GM15510 (cell line): Measurements from ENCODE around the gene SLC4A2.

ENCODE experiments used
- POLR2A ChIP-seq: IDR thresholded peaks from 3 replicates; pipeline ENCODE4 v1.6.1; 2011; ENCODE audit warnings: borderline replicate concordance; ENCODE audit not compliant: insufficient read length; ENCODE audit errors: extremely low read depth

The SLC4A2 gene

GRCh38 chr7:151088019-151088855, 28.8 kb downstream of the SLC4A2 start:
- TF ChIP-seq POLR2A = no peak

GRCh38 chr7:151088856-151089699, 29.7 kb downstream of the SLC4A2 start:
- no peak for TF ChIP-seq POLR2A

- no peak for TF ChIP-seq POLR2A
Observed at GRCh38 chr7:151089893-151090730, 30.7 kb downstream of the SLC4A2 start.

GRCh38 chr7:151091003-151091402, 31.6 kb downstream of the SLC4A2 start:
- no peak for TF ChIP-seq POLR2A

GRCh38 chr7:151091431-151091830, 32.0 kb downstream of the SLC4A2 start:
- no peak for TF ChIP-seq POLR2A

- TF ChIP-seq POLR2A = no peak
Observed at GRCh38 chr7:151091988-151092387, 32.6 kb downstream of the SLC4A2 start.

GRCh38 chr7:151093748-151094147, 34.4 kb downstream of the SLC4A2 start:
- TF ChIP-seq POLR2A = no peak

- no peak for TF ChIP-seq POLR2A
Observed at GRCh38 chr7:151094675-151095074, 35.3 kb downstream of the SLC4A2 start.

GRCh38 chr7:151095123-151095797, 35.9 kb downstream of the SLC4A2 start:
- no peak for TF ChIP-seq POLR2A

GRCh38 chr7:151095828-151096475, 36.6 kb downstream of the SLC4A2 start:
- TF ChIP-seq POLR2A = no peak

GRCh38 chr7:151099486-151100211, 40.3 kb downstream of the SLC4A2 start:
- TF ChIP-seq POLR2A = no peak

- no peak for TF ChIP-seq POLR2A
Observed at GRCh38 chr7:151100921-151101320, 41.5 kb downstream of the SLC4A2 start.

GRCh38 chr7:151101621-151102396, 42.4 kb downstream of the SLC4A2 start:
- TF ChIP-seq POLR2A = no peak

- TF ChIP-seq POLR2A = no peak
Observed at GRCh38 chr7:151102991-151103390, 43.6 kb downstream of the SLC4A2 start.
